B cell (primary cell): ENCODE data around the gene CMTM5. TPM values are rescaled to one million over a fixed set of nuclear protein-coding genes. Genes with fewer than 3 reads are reported as not detected.
"Not testable (repeated sequence)": the region's sequence is repeated elsewhere in the genome, so short reads cannot be mapped to it uniquely, and the experiment has no call there.

ENCODE experiments used
- ATAC-seq: fragments of 200-7000 bp; cut with Tn5 transposase; one replicate; pipeline ENCODE4 v1.10.0; 2021; ENCODE audit warnings: low read depth, mild to moderate bottlenecking, moderate number of reproducible peaks, moderate library complexity
- CTCF ChIA-PET: fragments of 350-600 bp; sonication (Branson Sonifier 250); formaldehyde crosslinking; loops from one replicate; lab custom pipeline; 2021; ENCODE audit warnings: antibody characterized with exemption, inconsistent platforms; lab: Charles Lee
- POLR2A ChIA-PET: fragments of 350-600 bp; sonication (Branson Sonifier 250); formaldehyde crosslinking; loops from one replicate; lab custom pipeline; 2021; ENCODE audit warnings: antibody characterized with exemption; lab: Charles Lee
- DNase-seq: peaks from one replicate; pipeline ENCODE4 v3.0.0; 2013
- H2AFZ ChIP-seq: 2 replicates; pipeline ENCODE4 v1.6.1; 2012; ENCODE audit warnings: mild to moderate bottlenecking, low read depth, low read length; ENCODE audit not compliant: insufficient read depth, poor library complexity, severe bottlenecking
- H3K27ac ChIP-seq, 2 donors: 1 replicate in 1 of 2; 2 replicates in 1 of 2; pipeline ENCODE4 v1.5.1; 2012 to 2013; ENCODE audit warnings: low read length in 2 of 2, mild to moderate bottlenecking in 2 of 2, moderate library complexity in 1 of 2
- H3K27me3 ChIP-seq, 4 experiments: fragments of 200-600 bp in 1 of 4; sonication (generic) in 1 of 4; replicated peaks in 1 of 4; 1 replicate in 2 of 4; 2 replicates in 2 of 4; pipeline versions ENCODE4 v1.6.1 to v1.7.0; 2013 to 2016; ENCODE audit warnings: low read length in 3 of 4, mild to moderate bottlenecking in 2 of 4, mixed read lengths in 1 of 4, moderate library complexity in 1 of 4; ENCODE audit not compliant: insufficient read depth in 4 of 4, control insufficient read depth in 3 of 4; ENCODE audit errors: control extremely low read depth in 1 of 4
- H3K36me3 ChIP-seq, 2 experiments: replicated peaks in 1 of 2; 1 replicate in 1 of 2; 2 replicates in 1 of 2; pipeline versions ENCODE4 v1.6.1 to v1.7.1; 2013; ENCODE audit warnings: low read length in 1 of 2; ENCODE audit not compliant: insufficient read depth in 2 of 2, control insufficient read depth in 1 of 2; ENCODE audit errors: control extremely low read depth in 1 of 2, extremely low read depth in 1 of 2
- H3K4me1 ChIP-seq, 2 donors: fragments of 200-600 bp in 1 of 2; sonication (generic) in 1 of 2; 1 replicate in 1 of 2; 2 replicates in 1 of 2; pipeline versions ENCODE4 v1.5.1 to v1.6.1; 2013 to 2017; ENCODE audit warnings: low read length in 2 of 2; ENCODE audit not compliant: control insufficient read depth in 2 of 2, insufficient read depth in 2 of 2
- H3K4me2 ChIP-seq: replicated peaks from 2 replicates; pipeline ENCODE3; 2012; ENCODE audit warnings: mild to moderate bottlenecking, low read depth, low read length; ENCODE audit not compliant: poor library complexity, severe bottlenecking
- H3K4me3 ChIP-seq, 5 experiments: fragments of 200-600 bp in 1 of 5; sonication (generic) in 1 of 5; 1 replicate in 3 of 5; 2 replicates in 2 of 5; pipeline versions ENCODE4 v1.5.1 to v1.7.0; 2011 to 2016; ENCODE audit warnings: low read length in 4 of 5, mild to moderate bottlenecking in 4 of 5, low read depth in 2 of 5, control low read depth in 1 of 5, moderate library complexity in 1 of 5; ENCODE audit not compliant: insufficient read depth in 1 of 5; ENCODE audit errors: control extremely low read depth in 1 of 5, extremely low read depth in 1 of 5
- H3K79me2 ChIP-seq: fragments of 200-600 bp; sonication (generic); one replicate; pipeline ENCODE4 v1.6.0; 2016; ENCODE audit warnings: low read length; ENCODE audit not compliant: control insufficient read depth, insufficient read depth
- H3K9ac ChIP-seq: fragments of 200-600 bp; sonication (generic); 2 replicates; pipeline ENCODE4 v1.6.1; 2017; ENCODE audit warnings: mild to moderate bottlenecking, low read length, moderate library complexity
- H3K9me3 ChIP-seq, 3 donors: one replicate each; pipeline versions ENCODE4 v1.6.1 to v1.7.1; 2013; ENCODE audit warnings: low read length in 2 of 3; ENCODE audit not compliant: control insufficient read depth in 2 of 3, insufficient read depth in 1 of 3; ENCODE audit errors: control extremely low read depth in 1 of 3
- H4K20me1 ChIP-seq: 2 replicates; pipeline ENCODE4 v1.6.0; 2012; ENCODE audit warnings: mild to moderate bottlenecking, low read length; ENCODE audit not compliant: insufficient read depth, control insufficient read depth, poor library complexity, severe bottlenecking
- H3K27ac Mint-ChIP-seq: one replicate; pipeline ENCODE4 v1.8.0; 2021; ENCODE audit warnings: mixed read lengths
- H3K27me3 Mint-ChIP-seq: one replicate; pipeline ENCODE4 v1.8.0; 2021; ENCODE audit warnings: mixed read lengths
- H3K4me1 Mint-ChIP-seq: one replicate; pipeline ENCODE4 v1.8.0; 2021; ENCODE audit warnings: mixed read lengths
- H3K4me3 Mint-ChIP-seq: one replicate; pipeline ENCODE4 v1.8.0; 2021; ENCODE audit warnings: mixed read lengths
- H3K9me3 Mint-ChIP-seq: one replicate; pipeline ENCODE4 v1.8.0; 2022; ENCODE audit warnings: mixed read lengths; ENCODE audit not compliant: insufficient read depth
- EZH2 ChIP-seq: IDR thresholded peaks from 2 replicates; pipeline ENCODE4 v1.6.1; 2012; ENCODE audit warnings: borderline replicate concordance, low read depth, mild to moderate bottlenecking, moderate library complexity, low read length; ENCODE audit not compliant: insufficient read depth, poor library complexity, severe bottlenecking
- WGBS: methylation state at CpG from one replicate; pipeline ENCODE4 v1.1.5; 2013; ENCODE audit warnings: missing lambda C conversion rate; ENCODE audit not compliant: insufficient coverage; 5-methylcytosine and 5-hydroxymethylcytosine counted together
- intact Hi-C: fragments of 100-400 bp; cut with micrococcal nuclease; formaldehyde crosslinking; loops from one replicate; pipeline ENCODE4 v1.10.0; 2022
- polyA plus RNA-seq: library from polyadenylated mRNA; depleted of rRNA; stranded (reverse); fragments of >200 nt; gene quantifications from 2 replicates; pipeline ENCODE4 v1.2.3, GENCODE V29; 2012
- total RNA-seq, 2 donors: library from RNA; stranded (reverse); fragments of 120-200 nt in 1 of 2; gene quantifications; 1 replicate in 1 of 2; 2 replicates in 1 of 2; pipeline versions ENCODE4 v1.2.3 to v1.2.4, GENCODE V29; 2013 to 2022
- TF ChIP-seq, protein P1 (sequence below): fragments of 200-600 bp; IDR thresholded peaks from one replicate; pipeline ENCODE4 v1.8.0; 2022; ENCODE audit warnings: antibody characterized with exemption, mild to moderate bottlenecking

CMTM5 gene
- total and polyA plus RNA-seq, 2 donors (not counting 1 experiment from before 2014, with no cell fraction given): 0.18 TPM; not detected in 1

DNA sequence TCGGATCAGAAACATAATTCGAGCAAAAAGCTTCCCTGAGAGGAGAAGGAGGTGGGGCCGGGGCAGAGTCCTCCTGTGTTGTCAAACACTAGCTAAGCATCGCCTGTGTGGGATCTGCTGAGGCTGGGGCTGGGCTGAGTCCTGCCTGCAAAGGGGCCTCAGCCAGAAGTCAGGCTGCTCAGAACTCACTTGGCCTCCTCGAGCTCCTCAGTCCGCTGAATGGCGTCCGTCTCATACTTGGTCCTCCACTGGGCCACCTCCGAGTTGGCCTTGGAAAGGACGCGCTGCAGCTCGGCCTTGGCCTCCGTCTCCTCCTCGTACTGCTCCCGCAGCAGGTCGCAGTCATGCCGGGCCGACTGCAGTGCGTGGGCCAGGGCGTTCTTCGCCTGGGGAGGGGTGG, 41.2 kb downstream of the CMTM5 start:
- intact Hi-C loops: no loop called here
- Mint-ChIP-seq H3K27me3 (peaks cover 37% of the 10 kb centered on the region), H3K4me1 (no peaks in the 10 kb centered on the region), H3K27ac (no peak overlapping the region), H3K4me3 (no peak overlapping the region), H3K9me3 (no peaks in the 10 kb centered on the region)
- TF ChIP-seq, protein P1, sequence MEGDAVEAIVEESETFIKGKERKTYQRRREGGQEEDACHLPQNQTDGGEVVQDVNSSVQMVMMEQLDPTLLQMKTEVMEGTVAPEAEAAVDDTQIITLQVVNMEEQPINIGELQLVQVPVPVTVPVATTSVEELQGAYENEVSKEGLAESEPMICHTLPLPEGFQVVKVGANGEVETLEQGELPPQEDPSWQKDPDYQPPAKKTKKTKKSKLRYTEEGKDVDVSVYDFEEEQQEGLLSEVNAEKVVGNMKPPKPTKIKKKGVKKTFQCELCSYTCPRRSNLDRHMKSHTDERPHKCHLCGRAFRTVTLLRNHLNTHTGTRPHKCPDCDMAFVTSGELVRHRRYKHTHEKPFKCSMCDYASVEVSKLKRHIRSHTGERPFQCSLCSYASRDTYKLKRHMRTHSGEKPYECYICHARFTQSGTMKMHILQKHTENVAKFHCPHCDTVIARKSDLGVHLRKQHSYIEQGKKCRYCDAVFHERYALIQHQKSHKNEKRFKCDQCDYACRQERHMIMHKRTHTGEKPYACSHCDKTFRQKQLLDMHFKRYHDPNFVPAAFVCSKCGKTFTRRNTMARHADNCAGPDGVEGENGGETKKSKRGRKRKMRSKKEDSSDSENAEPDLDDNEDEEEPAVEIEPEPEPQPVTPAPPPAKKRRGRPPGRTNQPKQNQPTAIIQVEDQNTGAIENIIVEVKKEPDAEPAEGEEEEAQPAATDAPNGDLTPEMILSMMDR: no peak
- no peak for TF ChIP-seq EZH2
- no peaks in the 10 kb centered on the region for H3K4me1 ChIP-seq
- peaks cover 0 to 2% (median 0%) of the 10 kb centered on the region in 4 experiments for H3K27me3 ChIP-seq
- no peaks in the 10 kb centered on the region for H3K79me2 ChIP-seq
- H3K4me2 ChIP-seq: no peak overlapping the region
- no peaks in the 10 kb centered on the region for H3K9me3 ChIP-seq
- ChIA-PET CTCF (no interaction called here), POLR2A (no interaction called here)
- DNase-seq: no peak
- no peak overlapping the region for H3K9ac ChIP-seq
- no peaks in the 10 kb centered on the region for H4K20me1 ChIP-seq
- WGBS: 93% methylated on average over 18 of the region's 21 CpGs
- no peak overlapping the region for H3K27ac ChIP-seq
- no peak for ATAC-seq
- H3K4me3 ChIP-seq: no peak overlapping the region
- H2AFZ ChIP-seq: no peak overlapping the region
- H3K36me3 ChIP-seq: no peaks in the 10 kb centered on the region

DNA sequence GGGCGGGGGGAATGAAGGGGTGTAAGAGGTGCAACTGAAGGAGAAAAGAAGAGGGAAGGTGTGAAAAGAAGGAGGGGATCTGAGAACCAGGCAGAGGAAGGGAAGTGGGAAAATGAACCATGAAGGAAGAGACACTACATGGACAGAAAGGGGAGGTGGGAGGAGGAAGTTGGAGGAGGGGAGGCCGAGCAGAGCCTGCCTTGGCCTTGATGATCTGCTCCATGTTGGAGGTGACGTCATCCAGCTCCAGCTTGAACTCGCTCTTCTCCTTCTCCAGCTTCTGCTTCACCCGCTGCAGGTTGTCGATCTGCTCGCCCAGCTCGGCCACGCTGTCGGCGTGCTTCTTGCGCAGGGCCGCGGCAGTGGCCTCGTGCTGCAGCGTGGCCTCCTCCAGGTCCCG, 42.8 kb downstream of the CMTM5 start:
- WGBS: 73% methylated on average over 1 of the region's 17 CpGs

More for the DNA sequence above, 42.8 kb downstream of the CMTM5 start:
- H3K27ac Mint-ChIP-seq, H3K4me1 ChIP-seq, H3K4me3 ChIP-seq, intact Hi-C loops, H3K36me3 ChIP-seq, H3K9me3 ChIP-seq, CTCF ChIA-PET, H3K4me3 Mint-ChIP-seq, DNase-seq, H3K9me3 Mint-ChIP-seq, H4K20me1 ChIP-seq, POLR2A ChIA-PET, H3K9ac ChIP-seq, H3K79me2 ChIP-seq, H3K4me2 ChIP-seq, ATAC-seq, H3K4me1 Mint-ChIP-seq, H3K27me3 ChIP-seq, H2AFZ ChIP-seq, H3K27ac ChIP-seq: not testable (repeated sequence)
- H3K27me3 Mint-ChIP-seq: peaks cover 29% of the 10 kb centered on the region
